Keratinocyte (primary cell): Measurements from ENCODE around the gene RASGRP3. TPM values are rescaled to one million over a fixed set of nuclear protein-coding genes. Genes with fewer than 3 reads are reported as not detected.

ENCODE experiments used
- DNase-seq: peaks from one replicate; pipeline ENCODE4 v3.0.0-alpha.2; 2011; ENCODE audit warnings: low read depth, missing footprints, low spot score
- FAIRE-seq: peaks from 2 replicates; lab custom pipeline; 2011; peaks lifted over from hg19 to GRCh38; lab: Jason Lieb, UNC
- H2AFZ ChIP-seq: 2 replicates; pipeline ENCODE4 v1.6.0; 2012; ENCODE audit warnings: low read length, control low read depth, inconsistent platforms; ENCODE audit not compliant: control insufficient read depth
- H3K27ac ChIP-seq: 2 replicates; pipeline ENCODE4 v1.5.1; 2011; ENCODE audit warnings: low read length; ENCODE audit not compliant: control insufficient read depth, insufficient read depth
- H3K27me3 ChIP-seq: 3 replicates; pipeline ENCODE4 v1.6.0; 2011; ENCODE audit warnings: low read length; ENCODE audit not compliant: control insufficient read depth, insufficient read depth; ENCODE audit errors: extremely low read depth
- H3K36me3 ChIP-seq, 2 experiments: 2 replicates in 1 of 2; 3 replicates in 1 of 2; pipeline ENCODE4 v1.5.1; 2011; ENCODE audit warnings: low read length in 2 of 2, mild to moderate bottlenecking in 1 of 2; ENCODE audit not compliant: control insufficient read depth in 2 of 2, insufficient read depth in 2 of 2; ENCODE audit errors: extremely low read depth in 1 of 2
- H3K4me1 ChIP-seq: 3 replicates; pipeline ENCODE4 v1.5.1; 2011; ENCODE audit warnings: low read length; ENCODE audit not compliant: control insufficient read depth, insufficient read depth; ENCODE audit errors: extremely low read depth
- H3K4me2 ChIP-seq: 3 replicates; pipeline ENCODE4 v1.6.0; 2011; ENCODE audit warnings: low read depth, low read length; ENCODE audit not compliant: control insufficient read depth, insufficient read depth; ENCODE audit errors: extremely low read depth
- H3K4me3 ChIP-seq, 3 experiments: fragments of 200-600 bp in 1 of 3; sonication (generic) in 1 of 3; 2 replicates in 2 of 3; 3 replicates in 1 of 3; pipeline ENCODE4 v1.5.1; 2011 to 2016; ENCODE audit warnings: low read length in 3 of 3, mild to moderate bottlenecking in 3 of 3, control low read depth in 2 of 3, inconsistent platforms in 1 of 3, low read depth in 1 of 3, mixed read lengths in 1 of 3, mixed run types in 1 of 3, moderate library complexity in 1 of 3; ENCODE audit not compliant: control insufficient read depth in 2 of 3, insufficient read depth in 2 of 3; ENCODE audit errors: extremely low read depth in 1 of 3
- H3K79me2 ChIP-seq: 2 replicates; pipeline ENCODE4 v1.6.0; 2012; ENCODE audit warnings: low read length; ENCODE audit not compliant: control insufficient read depth, insufficient read depth
- H3K9ac ChIP-seq: 3 replicates; pipeline ENCODE4 v1.6.0; 2011; ENCODE audit warnings: low read length; ENCODE audit not compliant: control insufficient read depth, insufficient read depth; ENCODE audit errors: extremely low read depth
- H3K9me1 ChIP-seq: 3 replicates; pipeline ENCODE4 v1.6.0; 2011; ENCODE audit warnings: low read length; ENCODE audit not compliant: control insufficient read depth, insufficient read depth; ENCODE audit errors: extremely low read depth
- H3K9me3 ChIP-seq: 2 replicates; pipeline ENCODE4 v1.5.1; 2012; ENCODE audit warnings: low read depth, low read length; ENCODE audit not compliant: control insufficient read depth
- H4K20me1 ChIP-seq: 3 replicates; pipeline ENCODE4 v1.6.0; 2011; ENCODE audit warnings: low read length; ENCODE audit not compliant: control insufficient read depth, insufficient read depth; ENCODE audit errors: extremely low read depth
- CTCF ChIP-seq, 3 experiments: IDR thresholded peaks in 1 of 3; conservative IDR thresholded peaks in 1 of 3; optimal IDR thresholded peaks in 1 of 3; 2 replicates in 2 of 3; 3 replicates in 1 of 3; pipeline versions ENCODE3 to v1.5.1; 2011; ENCODE audit warnings: low read length in 3 of 3, mild to moderate bottlenecking in 3 of 3, moderate library complexity in 2 of 3, control low read depth in 1 of 3, inconsistent platforms in 1 of 3; ENCODE audit not compliant: insufficient read depth in 2 of 3; ENCODE audit errors: extremely low read depth in 1 of 3
- EZH2 ChIP-seq: IDR thresholded peaks from one replicate; pipeline ENCODE4 v1.6.1; 2012; ENCODE audit warnings: inconsistent platforms, mild to moderate bottlenecking, low read length, moderate library complexity
- dilution Hi-C: fragments of 300-500 bp; cut with MboI; formaldehyde crosslinking; loops from one replicate; pipeline ENCODE4 v1.7.0; 2020; ENCODE audit warnings: low sequenced_read_pairs; ENCODE audit not compliant: extremely low pct_ligation_motif_present
- polyA plus RNA-seq, 5 experiments: library from polyadenylated mRNA; depleted of rRNA in 3 of 5; stranded (reverse) in 3 of 5; stranded (forward) in 1 of 5; unstranded in 1 of 5; fragments of >200 nt; gene quantifications; 1 replicate in 1 of 5; 2 replicates in 3 of 5; 3 replicates in 1 of 5; pipeline versions ENCODE4 v1.2.1 to v1.2.3, GENCODE V29; 2011 to 2012; ENCODE audit warnings: missing spikeins in 2 of 5, low read depth in 1 of 5, low replicate concordance in 1 of 5

RASGRP3 gene
- polyA plus RNA-seq, 1 donor (not counting 4 experiments of a cell fraction or from before 2014, with no cell fraction given) = 0.56 TPM

DNA sequence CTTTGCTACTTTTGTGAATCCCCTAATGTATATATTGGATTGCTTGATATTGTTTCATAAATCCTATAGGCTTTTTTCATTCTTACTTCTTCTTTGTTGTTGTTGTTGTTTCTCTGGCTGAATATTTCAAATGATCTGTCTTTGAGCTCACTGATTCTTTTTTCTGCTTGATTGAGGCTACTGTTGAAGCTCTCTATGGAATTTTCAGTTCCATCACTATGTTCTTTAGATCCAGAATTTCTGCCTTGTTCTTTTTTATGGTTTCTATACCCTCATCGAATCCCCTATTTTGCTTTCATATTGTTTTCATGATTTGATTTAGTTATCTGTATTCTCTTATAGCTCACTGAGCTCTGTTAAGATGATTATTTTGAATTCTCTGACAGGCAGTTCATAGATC, 24.6 kb upstream of the RASGRP3 start:
- FAIRE-seq = no peak
- no peaks in the 10 kb centered on the region for H3K36me3 ChIP-seq
- no peak overlapping the region for H3K9ac ChIP-seq
- no peaks in the 10 kb centered on the region for H3K4me1 ChIP-seq
- no peak overlapping the region for H3K4me2 ChIP-seq
- no peaks in the 10 kb centered on the region for H4K20me1 ChIP-seq
- H3K9me1 ChIP-seq = no peaks in the 10 kb centered on the region
- H3K27me3 ChIP-seq = peaks cover 2% of the 10 kb centered on the region
- H3K9me3 ChIP-seq = no peaks in the 10 kb centered on the region
- H2AFZ ChIP-seq = no peak overlapping the region
- dilution Hi-C loops = no loop called here
- DNase-seq = no peak
- H3K4me3 ChIP-seq = no peak overlapping the region
- H3K27ac ChIP-seq = no peak overlapping the region
- H3K79me2 ChIP-seq = no peaks in the 10 kb centered on the region
- TF ChIP-seq EZH2 = no peak
- TF ChIP-seq CTCF (optimal IDR thresholded peaks at IDR 0.05 in 1 of 3, IDR thresholded peaks at IDR 0.05 in 1 of 3, conservative IDR thresholded peaks at IDR 0.05 in 1 of 3; ENCODE audit: extremely low read depth in 1 of 3, insufficient read depth in 2 of 3, low read length in 3 of 3) = no peak

DNA sequence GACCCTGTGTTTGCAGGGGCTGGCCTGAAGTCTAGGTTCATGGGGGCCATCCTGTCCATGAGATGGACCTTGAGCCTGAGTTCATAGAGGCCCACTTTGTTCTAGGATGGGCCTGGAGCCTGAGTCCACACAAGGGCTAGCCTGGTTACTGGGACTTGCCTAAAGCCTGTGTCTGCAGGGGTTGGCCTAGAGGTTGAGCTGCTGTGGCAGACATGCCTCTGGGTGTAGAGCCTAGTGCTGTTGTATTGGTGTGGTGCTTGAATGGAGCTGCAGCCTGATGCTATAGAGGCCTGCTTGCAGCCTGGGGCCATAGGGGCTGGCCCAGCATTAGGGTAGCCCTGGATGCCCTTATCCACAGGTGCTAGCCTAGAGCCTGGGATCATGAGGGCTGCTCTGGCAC, 23.9 kb upstream of the RASGRP3 start:
- dilution Hi-C loops = no loop called here
- Histone ChIP-seq H3K36me3 (no peaks in the 10 kb centered on the region), H2AFZ (no peak overlapping the region), H4K20me1 (no peaks in the 10 kb centered on the region), H3K4me1 (no peaks in the 10 kb centered on the region), H3K27ac (no peak overlapping the region), H3K4me2 (no peak overlapping the region), H3K27me3 (peaks cover 2% of the 10 kb centered on the region), H3K79me2 (no peaks in the 10 kb centered on the region), H3K9me3 (no peaks in the 10 kb centered on the region), H3K9ac (no peak overlapping the region), H3K9me1 (no peaks in the 10 kb centered on the region), H3K4me3 (no peak overlapping the region)
- TF ChIP-seq EZH2 (no peak), CTCF (optimal IDR thresholded peaks at IDR 0.05 in 1 of 3, IDR thresholded peaks at IDR 0.05 in 1 of 3, conservative IDR thresholded peaks at IDR 0.05 in 1 of 3; ENCODE audit: extremely low read depth in 1 of 3, insufficient read depth in 2 of 3, low read length in 3 of 3) (no peak)
- DNase-seq = no peak
- no peak for FAIRE-seq
